Testis (tissue), 3 donors: ENCODE results near the gene DHRS4L2. TPM values are rescaled to one million over a fixed set of nuclear protein-coding genes. Genes with fewer than 3 reads are reported as not detected.

Source experiments
- DNase-seq: peaks from one replicate; pipeline ENCODE4 v3.0.0-alpha.2; 2019
- H3K27ac ChIP-seq, 2 donors: fragments of 200-600 bp; sonication (generic); one replicate each; pipeline ENCODE4 v1.5.1; 2019
- H3K27me3 ChIP-seq: fragments of 200-600 bp; sonication (generic); one replicate; pipeline ENCODE4 v1.5.1; 2019
- H3K36me3 ChIP-seq: fragments of 200-600 bp; sonication (generic); one replicate; pipeline ENCODE4 v1.5.1; 2017; ENCODE audit warnings: low read depth; ENCODE audit errors: missing control alignments
- H3K4me1 ChIP-seq: fragments of 200-600 bp; sonication (generic); one replicate; pipeline ENCODE4 v1.5.1; 2019
- H3K4me3 ChIP-seq, 2 donors: fragments of 200-600 bp; sonication (generic); one replicate each; pipeline ENCODE4 v1.5.1; 2017 to 2019
- H3K9me3 ChIP-seq: fragments of 200-600 bp; sonication (generic); one replicate; pipeline ENCODE4 v1.5.1; 2017
- CTCF ChIP-seq, 3 experiments: fragments of 450-650 bp in 2 of 3; fragments of 200-600 bp in 1 of 3; sonication (generic) in 1 of 3; IDR thresholded peaks; one replicate each; pipeline ENCODE4 v1.5.1; 2016 to 2019; ENCODE audit warnings: antibody characterized with exemption in 3 of 3, mild to moderate bottlenecking in 2 of 3, moderate library complexity in 1 of 3
- POLR2A ChIP-seq: fragments of 450-650 bp; IDR thresholded peaks from one replicate; pipeline ENCODE4 v1.6.1; 2017; ENCODE audit warnings: antibody characterized with exemption, mild to moderate bottlenecking, moderate library complexity
- WGBS, 2 donors: methylation state at CpG; one replicate each; pipeline ENCODE4 v1.1.5; 2018; 5-methylcytosine and 5-hydroxymethylcytosine counted together
- intact Hi-C: fragments of 100-400 bp; cut with DNase I; formaldehyde crosslinking; loops from one replicate; pipeline ENCODE4 v1.15.1; 2023; ENCODE audit warnings: low total_unique reads
- polyA plus RNA-seq: library from polyadenylated mRNA; stranded (reverse); fragments of 350-450 nt; fragmentation: Illumina TruSeq; extraction: RNeasy Lipid Tissue Mini Kit (QIAGEN cat#74804); gene quantifications from one replicate; pipeline ENCODE4 v1.2.3, GENCODE V29; 2014; ENCODE audit warnings: low read depth, low replicate concordance; ENCODE audit not compliant: insufficient read depth
- total RNA-seq, 2 donors: library from RNA; depleted of rRNA; stranded (reverse); fragments of >200 nt; gene quantifications; one replicate each; pipeline ENCODE4 v1.2.3, GENCODE V29; 2016

The DHRS4L2 gene
- total and polyA plus RNA-seq, 3 donors from 2014 or later: 15.7 to 23.4 (median 22.4) TPM

GRCh38 chr14:24054324-24054641, 65.6 kb downstream of the DHRS4L2 start:
- Histone ChIP-seq H3K27ac (no peak overlapping the region), H3K9me3 (no peaks in the 10 kb centered on the region), H3K36me3 (no peaks in the 10 kb centered on the region), H3K27me3 (no peaks in the 10 kb centered on the region), H3K4me1 (peaks cover 8% of the 10 kb centered on the region), H3K4me3 (no peak overlapping the region)
- TF ChIP-seq POLR2A (no peak), CTCF (IDR thresholded peaks at IDR 0.05) (no peak)
- no peak for DNase-seq
- intact Hi-C loops: no loop called here
- WGBS, 2 donors: 87% methylated on average over 6 of the region's 6 CpGs; no CpG with 5 or more reads in 1 of the 2 donors

GRCh38 chr14:24054646-24055045, 65.9 kb downstream of the DHRS4L2 start:
- Histone ChIP-seq H3K27me3 (no peaks in the 10 kb centered on the region), H3K4me3 (no peak overlapping the region), H3K9me3 (no peaks in the 10 kb centered on the region), H3K36me3 (no peaks in the 10 kb centered on the region), H3K27ac (no peak overlapping the region), H3K4me1 (peaks cover 8% of the 10 kb centered on the region)
- DNase-seq: no peak
- intact Hi-C loops: no loop called here
- TF ChIP-seq POLR2A (no peak), CTCF (IDR thresholded peaks at IDR 0.05) (no peak)
- 83 to 92% methylated on average over 8 to 9 of the region's 9 CpGs for WGBS, 2 donors

Other genes with a start within 250 kb of the DHRS4L2 start
- gene DHRS4, start 35.2 kb upstream of the DHRS4L2 start, total RNA-seq: 10 to 100 TPM; 33.6 to 41.8 TPM
- 26.0 TPM for gene DHRS4, start 35.2 kb upstream of the DHRS4L2 start, polyA plus RNA-seq
- gene CARMIL3, start 63.1 kb downstream of the DHRS4L2 start, total RNA-seq: 1 to 10 TPM; 7.7 to 8.6 TPM
- gene CARMIL3, start 63.1 kb downstream of the DHRS4L2 start, polyA plus RNA-seq: 6.8 TPM
- under 1 TPM; 0.12 to 0.71 TPM for gene CPNE6, start 82.6 kb downstream of the DHRS4L2 start, total RNA-seq
- 5.7 TPM for gene CPNE6, start 82.6 kb downstream of the DHRS4L2 start, polyA plus RNA-seq
- gene PCK2, start 105.4 kb downstream of the DHRS4L2 start, total RNA-seq: 10 to 100 TPM; 20.7 to 30.6 TPM
- 43.6 TPM for gene PCK2, start 105.4 kb downstream of the DHRS4L2 start, polyA plus RNA-seq
- 10 to 100 TPM; 67.6 to 68.0 TPM for gene DCAF11, start 125.8 kb downstream of the DHRS4L2 start, total RNA-seq
- gene DCAF11, start 125.8 kb downstream of the DHRS4L2 start, polyA plus RNA-seq: 77.4 TPM
- gene NRL, start 126.0 kb downstream of the DHRS4L2 start, total RNA-seq: 1 to 10 TPM; 6.6 to 8.3 TPM
- 8.2 TPM for gene NRL, start 126.0 kb downstream of the DHRS4L2 start, polyA plus RNA-seq
- gene FITM1, start 141.7 kb downstream of the DHRS4L2 start, total RNA-seq: 1 to 10 TPM; 2.2 to 3.5 TPM
- 3.7 TPM for gene FITM1, start 141.7 kb downstream of the DHRS4L2 start, polyA plus RNA-seq
- 10 to 100 TPM; 43.3 to 63.9 TPM for gene PSME1, start 147.3 kb downstream of the DHRS4L2 start, total RNA-seq
- gene PSME1, start 147.3 kb downstream of the DHRS4L2 start, polyA plus RNA-seq: 101 TPM
- gene EMC9, start 152.7 kb downstream of the DHRS4L2 start, total RNA-seq: 10 to 100 TPM; 15.2 to 23.9 TPM
- 33.7 TPM for gene EMC9, start 152.7 kb downstream of the DHRS4L2 start, polyA plus RNA-seq
- 10 to 100 TPM; 49.8 to 78.1 TPM for gene PSME2, start 157.7 kb downstream of the DHRS4L2 start, total RNA-seq
- 122 TPM for gene PSME2, start 157.7 kb downstream of the DHRS4L2 start, polyA plus RNA-seq
- gene RNF31, start 158.6 kb downstream of the DHRS4L2 start, total RNA-seq: 10 to 100 TPM; 94.5 to 96.8 TPM
- 71.0 TPM for gene RNF31, start 158.6 kb downstream of the DHRS4L2 start, polyA plus RNA-seq
- gene IRF9, start 172.3 kb downstream of the DHRS4L2 start, total RNA-seq: 10 to 100 TPM; 45.7 to 56.2 TPM
- 74.8 TPM for gene IRF9, start 172.3 kb downstream of the DHRS4L2 start, polyA plus RNA-seq
- 10 to 100 TPM; 27.7 to 55.9 TPM for gene REC8, start 183.2 kb downstream of the DHRS4L2 start, total RNA-seq
- gene REC8, start 183.2 kb downstream of the DHRS4L2 start, polyA plus RNA-seq: 58.8 TPM
- 100 to 1,000 TPM in 1 of 2 donors, 10 to 100 TPM in 1; 85.9 to 140 TPM for gene IPO4, start 199.9 kb downstream of the DHRS4L2 start, total RNA-seq
- 156 TPM for gene IPO4, start 199.9 kb downstream of the DHRS4L2 start, polyA plus RNA-seq
- 10 to 100 TPM; 45.0 to 50.0 TPM for gene TM9SF1, start 206.5 kb downstream of the DHRS4L2 start, total RNA-seq
- gene TM9SF1, start 206.5 kb downstream of the DHRS4L2 start, polyA plus RNA-seq: 53.2 TPM
- 10 to 100 TPM; 19.4 to 27.4 TPM for gene TSSK4, start 216.8 kb downstream of the DHRS4L2 start, total RNA-seq
- gene TSSK4, start 216.8 kb downstream of the DHRS4L2 start, polyA plus RNA-seq: 78.2 TPM
- gene CHMP4A, start 224.6 kb downstream of the DHRS4L2 start, total RNA-seq: 100 to 1,000 TPM in 1 of 2 donors, 10 to 100 TPM in 1; 52.9 to 111 TPM
- 56.3 TPM for gene CHMP4A, start 224.6 kb downstream of the DHRS4L2 start, polyA plus RNA-seq
- gene MDP1, start 227.1 kb downstream of the DHRS4L2 start, total RNA-seq: 10 to 100 TPM; 17.3 to 19.5 TPM
- 20.1 TPM for gene MDP1, start 227.1 kb downstream of the DHRS4L2 start, polyA plus RNA-seq
- gene NEDD8, start 243.4 kb downstream of the DHRS4L2 start, total RNA-seq: 100 to 1,000 TPM in 1 of 2 donors, 10 to 100 TPM in 1; 94.6 to 110 TPM
- 180 TPM for gene NEDD8, start 243.4 kb downstream of the DHRS4L2 start, polyA plus RNA-seq
- 10 to 100 TPM; 30.0 to 42.2 TPM for gene GMPR2, start 244.0 kb downstream of the DHRS4L2 start, total RNA-seq
- 49.9 TPM for gene GMPR2, start 244.0 kb downstream of the DHRS4L2 start, polyA plus RNA-seq